ENCODE results near the gene SEZ6L.

SEZ6L gene

DNA sequence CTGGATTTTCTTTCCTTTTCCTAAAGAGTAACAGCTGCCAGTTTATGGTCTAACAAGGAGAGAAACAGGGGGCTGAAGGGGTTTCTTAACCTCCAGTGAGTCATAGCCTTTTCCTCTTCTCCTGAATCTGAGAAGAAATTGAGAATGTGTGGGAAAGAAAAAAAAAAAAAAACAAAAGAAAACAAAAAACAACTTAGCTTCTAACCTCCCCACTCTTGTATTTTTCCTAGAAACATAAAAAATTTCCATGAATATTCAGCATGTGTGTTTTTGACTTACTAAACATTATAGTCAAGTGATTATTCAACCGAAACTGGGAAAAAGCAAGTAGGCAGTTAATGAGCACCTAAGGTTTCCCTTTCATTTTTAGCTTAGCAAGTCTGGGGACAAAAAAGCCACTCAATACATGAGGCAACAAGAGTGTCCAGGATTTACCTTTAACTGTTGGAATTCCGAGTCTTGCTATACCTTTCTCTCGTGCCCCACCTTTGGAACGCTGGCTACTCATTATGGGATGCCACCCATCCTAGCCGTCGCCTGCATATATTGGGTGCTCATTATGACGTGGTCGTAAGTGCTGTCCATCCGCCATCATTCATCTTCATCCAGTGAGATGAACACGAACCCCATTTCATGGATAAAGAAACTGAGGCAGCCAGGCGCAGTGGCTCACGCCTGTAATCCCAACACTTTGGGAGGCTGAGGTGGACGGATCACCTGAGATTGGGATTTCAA, 262.2 kb downstream of the SEZ6L start:
- DNase-seq, result no peak

- no peak for DNase-seq
Measured at GRCh38 chr22:26432619-26433311, 263.5 kb downstream of the SEZ6L start.

Measured in activated CD4-positive, alpha-beta T cell treated with anti-CD3 and anti-CD28 coated beads, Interleukin-2, amount 50 U/mL, for 4 hours (primary cell).